AG04450 (cell line): ENCODE measurements around the gene USP9X. TPM values are rescaled to one million over a fixed set of nuclear protein-coding genes. Genes with fewer than 3 reads are reported as not detected.

Experiments
- CTCF ChIA-PET: fragments of 300-600, 350-600 bp; formaldehyde crosslinking; extraction: SDS; loops from one replicate; lab custom pipeline; 2022; ENCODE audit warnings: antibody characterized with exemption, inconsistent platforms; lab: Charles Lee
- POLR2A ChIA-PET: fragments of 350-600 bp; formaldehyde crosslinking; extraction: SDS; loops from one replicate; lab custom pipeline; 2021; ENCODE audit warnings: antibody characterized with exemption, inconsistent platforms; lab: Yijun Ruan, JAX
- DNase-seq: peaks from one replicate; pipeline ENCODE4 v3.0.0-alpha.2; 2011; ENCODE audit warnings: low read depth, low spot score
- H3K27ac ChIP-seq: one replicate; pipeline ENCODE4 v1.5.1; 2012; ENCODE audit warnings: low read depth, low read length, control low read depth
- H3K27me3 ChIP-seq: one replicate; pipeline ENCODE4 v1.6.0; 2012; ENCODE audit warnings: low read length; ENCODE audit not compliant: control insufficient read depth, insufficient read depth
- H3K4me3 ChIP-seq: 2 replicates; pipeline ENCODE4 v1.5.1; 2011; ENCODE audit warnings: mild to moderate bottlenecking, low read depth, low read length, control low read depth
- H3K9me3 ChIP-seq: 2 replicates; pipeline ENCODE4 v1.5.1; 2012; ENCODE audit warnings: low read length; ENCODE audit not compliant: control insufficient read depth, insufficient read depth
- CTCF ChIP-seq: IDR thresholded peaks from 2 replicates; pipeline ENCODE4 v1.5.1; 2011; ENCODE audit warnings: low read depth, low read length, control low read depth, inconsistent platforms
- polyA plus RNA-seq: library from polyadenylated mRNA; depleted of rRNA; stranded (reverse); fragments of >200 nt; gene quantifications from 2 replicates; pipeline ENCODE4 v1.2.3, GENCODE V29; 2011

USP9X gene
- polyA plus RNA-seq, 1 experiment, result 49.1 TPM

GRCh38 chrX:41152221-41152620 is 67.0 kb downstream of the USP9X start:
- ChIA-PET CTCF (interaction anchor here (1.1 kb wide), 1 partner anchor 500 kb away, joined by 3 read pairs; no protein-coding TSS in a partner anchor), POLR2A (no interaction called here)
- Histone ChIP-seq H3K27me3 (no peaks in the 10 kb centered on the region), H3K9me3 (no peaks in the 10 kb centered on the region), H3K27ac (no peak overlapping the region), H3K4me3 (no peak overlapping the region)
- no peak for DNase-seq
- TF ChIP-seq CTCF, result no peak

GRCh38 chrX:41153448-41153847 is 68.2 kb downstream of the USP9X start:
- no peak for DNase-seq
- no peak for TF ChIP-seq CTCF
- ChIA-PET POLR2A (no interaction called here), CTCF (interaction anchor here (0.6 to 1.4 kb wide), 3 partner anchors 38 to 501 kb away, joined by 3 read pairs; no protein-coding TSS in a partner anchor)
- Histone ChIP-seq H3K27ac (no peak overlapping the region), H3K9me3 (no peaks in the 10 kb centered on the region), H3K27me3 (no peaks in the 10 kb centered on the region), H3K4me3 (no peak overlapping the region)

GRCh38 chrX:41153957-41154356 is 68.7 kb downstream of the USP9X start:
- ChIA-PET POLR2A (no interaction called here), CTCF (interaction anchor here (1.4 kb wide), 1 partner anchor 39 kb away, joined by 3 read pairs; no protein-coding TSS in a partner anchor)
- no peaks in the 10 kb centered on the region for H3K27me3 ChIP-seq
- H3K4me3 ChIP-seq, result no peak overlapping the region
- no peak for TF ChIP-seq CTCF
- no peak overlapping the region for H3K27ac ChIP-seq
- DNase-seq, result no peak
- H3K9me3 ChIP-seq, result no peaks in the 10 kb centered on the region

- ChIA-PET POLR2A (no interaction called here), CTCF (interaction anchor here (0.8 to 1.7 kb wide), 2 partner anchors 16 to 513 kb away, joined by 3 to 9 read pairs; no protein-coding TSS in a partner anchor)
- no peaks in the 10 kb centered on the region for H3K27me3 ChIP-seq
- no peak for TF ChIP-seq CTCF
- H3K9me3 ChIP-seq, result no peaks in the 10 kb centered on the region
- H3K4me3 ChIP-seq, result no peak overlapping the region
- no peak overlapping the region for H3K27ac ChIP-seq
- no peak for DNase-seq
These were observed 79.2 kb downstream of the USP9X start for GRCh38 chrX:41164449-41164848.

GRCh38 chrX:41167888-41168287 is 82.6 kb downstream of the USP9X start:
- no peak for TF ChIP-seq CTCF
- Histone ChIP-seq H3K27me3 (no peaks in the 10 kb centered on the region), H3K9me3 (no peaks in the 10 kb centered on the region), H3K27ac (no peak overlapping the region), H3K4me3 (no peak overlapping the region)
- DNase-seq, result no peak
- ChIA-PET CTCF (interaction anchor here (1.5 kb wide), 1 partner anchor 13 kb away, joined by 4 read pairs; no protein-coding TSS in a partner anchor), POLR2A (interaction anchor here (0.5 kb wide), 1 partner anchor 50 kb away, joined by 3 read pairs; no protein-coding TSS in a partner anchor)
